H1 (cell line): Measurements from ENCODE around the gene CACNA1C. TPM values are rescaled to one million over a fixed set of nuclear protein-coding genes. Genes with fewer than 3 reads are reported as not detected.

Experiments used
- CTCF ChIA-PET: fragments of 300-600 bp; sonication (Branson Sonifier 250); formaldehyde crosslinking; loops from one replicate; lab custom pipeline; 2021; ENCODE audit not compliant: partially characterized antibody; lab: Charles Lee
- POLR2A ChIA-PET: fragments of 300-600 bp; sonication (Branson Sonifier 250); formaldehyde crosslinking; loops from one replicate; lab custom pipeline; 2021; ENCODE audit warnings: inconsistent platforms; ENCODE audit not compliant: partially characterized antibody; lab: Charles Lee
- DNase-seq, 2 experiments: peaks; one replicate each; pipeline versions ENCODE4 v3.0.0 to v3.0.0-alpha.2; 2010 to 2022; ENCODE audit warnings: low spot score in 2 of 2, low read depth in 1 of 2, mixed read lengths in 1 of 2
- FAIRE-seq: peaks from 2 replicates; lab custom pipeline; 2011; peaks lifted over from hg19 to GRCh38; lab: Jason Lieb, UNC
- H2AFZ ChIP-seq: 2 replicates; pipeline ENCODE4 v1.8.1; 2012; ENCODE audit warnings: low read length, inconsistent platforms
- H2AK5ac ChIP-seq: 2 replicates; pipeline ENCODE4 v1.6.1; 2013; ENCODE audit warnings: low read depth, low read length
- H2BK120ac ChIP-seq: replicated peaks from 2 replicates; pipeline ENCODE3; 2013; ENCODE audit warnings: low read depth, low read length, inconsistent platforms
- H2BK12ac ChIP-seq: 2 replicates; pipeline ENCODE4 v1.6.1; 2013; ENCODE audit warnings: low read depth, low read length
- H2BK15ac ChIP-seq: 2 replicates; pipeline ENCODE4 v1.6.1; 2013; ENCODE audit warnings: low read length
- H2BK20ac ChIP-seq: 2 replicates; pipeline ENCODE4 v1.6.1; 2013; ENCODE audit warnings: low read length
- H2BK5ac ChIP-seq: 2 replicates; pipeline ENCODE4 v1.6.1; 2013; ENCODE audit warnings: low read depth, low read length
- H3K14ac ChIP-seq: 2 replicates; pipeline ENCODE4 v1.6.1; 2013; ENCODE audit warnings: inconsistent platforms; ENCODE audit not compliant: insufficient read length
- H3K18ac ChIP-seq: 2 replicates; pipeline ENCODE4 v1.6.1; 2013; ENCODE audit warnings: low read length; ENCODE audit errors: extremely low read depth
- H3K23ac ChIP-seq: 2 replicates; pipeline ENCODE4 v1.6.1; 2013; ENCODE audit warnings: inconsistent platforms; ENCODE audit not compliant: insufficient read length
- H3K23me2 ChIP-seq: 2 replicates; pipeline ENCODE4 v1.6.1; 2013; ENCODE audit warnings: low read depth, low read length
- H3K27ac ChIP-seq: 2 replicates; pipeline ENCODE4 v1.6.1; 2011; ENCODE audit warnings: low read depth, low read length, inconsistent platforms
- H3K27me3 ChIP-seq, 4 experiments: replicated peaks in 1 of 4; 1 replicate in 1 of 4; 2 replicates in 3 of 4; pipeline versions ENCODE4 v1.6.1 to v1.8.1; 2011 to 2013; ENCODE audit warnings: low read length in 3 of 4, mild to moderate bottlenecking in 3 of 4, inconsistent platforms in 2 of 4, mixed read lengths in 2 of 4, moderate library complexity in 1 of 4; ENCODE audit not compliant: control insufficient read depth in 3 of 4, insufficient read depth in 3 of 4; ENCODE audit errors: extremely low read depth in 1 of 4
- H3K36me3 ChIP-seq, 4 experiments: 2 replicates each; pipeline versions ENCODE4 v1.6.1 to v1.8.1; 2011 to 2013; ENCODE audit warnings: mild to moderate bottlenecking in 4 of 4, low read length in 3 of 4, moderate library complexity in 2 of 4, control low read depth in 1 of 4, inconsistent platforms in 1 of 4; ENCODE audit not compliant: insufficient read depth in 4 of 4, control insufficient read depth in 2 of 4
- H3K4ac ChIP-seq: replicated peaks from 2 replicates; pipeline ENCODE3; 2013; ENCODE audit warnings: low read length, low read depth, mixed read lengths, inconsistent platforms; ENCODE audit not compliant: insufficient read length
- H3K4me1 ChIP-seq, 4 experiments: replicated peaks in 1 of 4; 1 replicate in 1 of 4; 2 replicates in 3 of 4; pipeline versions ENCODE4 v1.6.1 to v1.8.1; 2011 to 2013; ENCODE audit warnings: low read length in 3 of 4, inconsistent platforms in 2 of 4, mixed read lengths in 1 of 4; ENCODE audit not compliant: insufficient read depth in 4 of 4, control insufficient read depth in 3 of 4
- H3K4me2 ChIP-seq, 2 experiments: 2 replicates each; pipeline versions ENCODE4 v1.6.1 to v1.8.1; 2011 to 2013; ENCODE audit warnings: low read depth in 2 of 2, low read length in 2 of 2, control low read depth in 1 of 2, inconsistent platforms in 1 of 2, mild to moderate bottlenecking in 1 of 2; ENCODE audit not compliant: insufficient read depth in 1 of 2
- H3K4me3 ChIP-seq, 4 experiments: fragments of 200-600, 300-600 bp in 1 of 4; sonication (generic), shearing (Covaris generic), sonication (Bioruptor Twin) in 1 of 4; 2 replicates each; pipeline versions ENCODE4 v1.5.1 to v1.8.1; 2011 to 2016; ENCODE audit warnings: low read length in 4 of 4, low read depth in 3 of 4, control low read depth in 2 of 4, inconsistent platforms in 2 of 4, mild to moderate bottlenecking in 2 of 4, mixed read lengths in 1 of 4, moderate library complexity in 1 of 4; ENCODE audit not compliant: insufficient read depth in 2 of 4; ENCODE audit errors: extremely low read depth in 1 of 4
- H3K56ac ChIP-seq: replicated peaks from 2 replicates; pipeline ENCODE3; 2013; ENCODE audit warnings: low read depth, mild to moderate bottlenecking, mixed read lengths, low read length, inconsistent platforms; ENCODE audit not compliant: insufficient read length
- H3K79me1 ChIP-seq: 2 replicates; pipeline ENCODE4 v1.6.1; 2013; ENCODE audit warnings: low read depth, low read length, control low read depth
- H3K79me2 ChIP-seq, 2 experiments: 2 replicates each; pipeline versions ENCODE4 v1.6.1 to v1.8.1; 2012 to 2013; ENCODE audit warnings: low read length in 2 of 2, mild to moderate bottlenecking in 2 of 2, inconsistent platforms in 1 of 2; ENCODE audit not compliant: insufficient read depth in 2 of 2, control insufficient read depth in 1 of 2
- H3K9ac ChIP-seq, 4 experiments: replicated peaks in 1 of 4; 1 replicate in 1 of 4; 2 replicates in 3 of 4; pipeline versions ENCODE4 v1.6.1 to v1.8.1; 2011 to 2013; ENCODE audit warnings: low read depth in 3 of 4, low read length in 3 of 4, control low read depth in 2 of 4, mild to moderate bottlenecking in 2 of 4, moderate library complexity in 2 of 4, inconsistent platforms in 1 of 4; ENCODE audit errors: extremely low read depth in 1 of 4
- H3K9me3 ChIP-seq, 2 experiments: 2 replicates each; pipeline versions ENCODE4 v1.6.1 to v1.8.1; 2012 to 2013; ENCODE audit warnings: mild to moderate bottlenecking in 2 of 2, moderate library complexity in 2 of 2, control low read depth in 1 of 2, inconsistent platforms in 1 of 2, low read depth in 1 of 2, low read length in 1 of 2, mixed read lengths in 1 of 2; ENCODE audit not compliant: insufficient read depth in 2 of 2
- H4K20me1 ChIP-seq, 2 experiments: replicated peaks in 1 of 2; 2 replicates each; pipeline versions ENCODE3 to v1.8.1; 2011 to 2013; ENCODE audit warnings: inconsistent platforms in 2 of 2, low read length in 2 of 2, mild to moderate bottlenecking in 1 of 2; ENCODE audit not compliant: insufficient read depth in 2 of 2, control insufficient read depth in 1 of 2
- H4K5ac ChIP-seq: 2 replicates; pipeline ENCODE4 v1.6.1; 2013; ENCODE audit warnings: low read length, low read depth, mixed read lengths, inconsistent platforms; ENCODE audit not compliant: insufficient read length
- H4K8ac ChIP-seq: 2 replicates; pipeline ENCODE4 v1.8.0; 2013; ENCODE audit warnings: mild to moderate bottlenecking, moderate library complexity, low read length, inconsistent platforms; ENCODE audit not compliant: insufficient read depth; ENCODE audit errors: extremely low read depth
- H4K91ac ChIP-seq: replicated peaks from 2 replicates; pipeline ENCODE3; 2013; ENCODE audit warnings: low read length, mixed read lengths, inconsistent platforms; ENCODE audit not compliant: insufficient read length
- CREB1 ChIP-seq: IDR thresholded peaks from 2 replicates; pipeline ENCODE4 v1.6.1; 2012; ENCODE audit warnings: inconsistent platforms
- HDAC2 ChIP-seq, 2 experiments: fragments of 300-600 bp in 1 of 2; sonication (generic) in 1 of 2; IDR thresholded peaks; 2 replicates each; pipeline ENCODE4 v1.6.1; 2011 to 2012; ENCODE audit warnings: low read depth in 2 of 2, low read length in 2 of 2, mild to moderate bottlenecking in 2 of 2, moderate library complexity in 2 of 2, borderline replicate concordance in 1 of 2, inconsistent platforms in 1 of 2
- KDM5A ChIP-seq: fragments of 200-600 bp; IDR thresholded peaks from 2 replicates; pipeline ENCODE4 v1.7.1; 2012; ENCODE audit warnings: mild to moderate bottlenecking, low read length, inconsistent platforms, mixed read lengths
- POU5F1 ChIP-seq: IDR thresholded peaks from 2 replicates; pipeline ENCODE4 v1.6.1; 2011; ENCODE audit warnings: low read depth, mild to moderate bottlenecking, low read length, moderate library complexity
- RNF2 ChIP-seq: fragments of 200-900, 300-1000 bp; sonication (generic); IDR thresholded peaks from 2 replicates; pipeline ENCODE4 v1.7.1; 2016; ENCODE audit warnings: borderline replicate concordance, low read depth, mild to moderate bottlenecking, antibody characterized with exemption, low read length; ENCODE audit not compliant: poor library complexity, severe bottlenecking; ENCODE audit errors: missing control alignments
- SP1 ChIP-seq: IDR thresholded peaks from 2 replicates; pipeline ENCODE4 v1.6.1; 2011; ENCODE audit warnings: low read depth, low read length
- WGBS, 2 experiments: shearing (Covaris generic) in 1 of 2; methylation state at CpG; one replicate each; pipeline versions ENCODE4 v1.1.6 to v1.1.7; 2013 to 2015; ENCODE audit warnings: low lambda C conversion rate in 2 of 2, mixed read lengths in 2 of 2, inconsistent platforms in 1 of 2, low coverage in 1 of 2, missing lambda C conversion rate in 1 of 2; ENCODE audit not compliant: insufficient replicate concordance in 2 of 2, insufficient coverage in 1 of 2, insufficient read length in 1 of 2; ENCODE audit errors: extremely low coverage in 1 of 2, missing lambda C conversion rate in 1 of 2; 5-methylcytosine and 5-hydroxymethylcytosine counted together
- polyA plus RNA-seq, 7 experiments: library from polyadenylated mRNA; depleted of rRNA in 3 of 7; stranded (reverse) in 5 of 7; unstranded in 2 of 7; fragments of >200 nt in 5 of 7; fragments of 200-250 nt in 2 of 7; gene quantifications; 1 replicate in 5 of 7; 2 replicates in 1 of 7; 4 replicates in 1 of 7; pipeline versions ENCODE4 v1.2.1 to v1.2.3, GENCODE V29; 2011 to 2013; ENCODE audit warnings: missing spikeins in 2 of 7, mixed read lengths in 2 of 7
- total RNA-seq: library from RNA; stranded (reverse); fragmentation: NEBNext Ultra II Directional; extraction: Animal tissue kit (Norgen Biotek cat#: 25700); gene quantifications from 2 replicates; pipeline ENCODE4 v1.2.1, GENCODE V29; 2021

Gene CACNA1C
- total and polyA plus RNA-seq, 2 of the 8 experiments (the other 6 are each of a cell fraction or from before 2014, with no cell fraction given), result 1.3 TPM

- H4K20me1 ChIP-seq, result peaks cover 0 to 2% of the 10 kb centered on the region in 2 experiments
- no peak overlapping the region for H2BK12ac ChIP-seq
- no peak overlapping the region for H3K56ac ChIP-seq
- H3K36me3 ChIP-seq, result no peaks in the 10 kb centered on the region
- H2AFZ ChIP-seq, result no peak overlapping the region
- H3K23me2 ChIP-seq, result 0 out of 2 replicates have a peak, but pooled peaks cover 4% of the 10 kb centered on the region
- no peak overlapping the region for H2BK5ac ChIP-seq
- H2BK20ac ChIP-seq, result no peak overlapping the region
- H4K5ac ChIP-seq, result no peak overlapping the region
- H2AK5ac ChIP-seq, result no peak overlapping the region
- DNase-seq, result no peak
- H2BK120ac ChIP-seq, result no peak overlapping the region
- no peaks in the 10 kb centered on the region for H3K9me3 ChIP-seq
- no peak overlapping the region for H3K9ac ChIP-seq
- no peak overlapping the region for H3K4me2 ChIP-seq
- H3K27me3 ChIP-seq, result peaks cover 0 to 3% (median 0%) of the 10 kb centered on the region in 4 experiments; a peak in 1 of 7 replicates
- ChIA-PET POLR2A (interaction anchor here (1.0 kb wide), 1 partner anchor 8 kb away, joined by 4 read pairs; no protein-coding TSS in a partner anchor), CTCF (interaction anchor here (0.5 to 1.5 kb wide), 6 partner anchors 16 to 46 kb away, joined by 3 to 5 read pairs (median 3); no protein-coding TSS in a partner anchor)
- no peak overlapping the region for H3K18ac ChIP-seq
- H3K79me1 ChIP-seq, result no peaks in the 10 kb centered on the region
- WGBS, 2 experiments, result 90% methylated on average over 17 of the region's 17 CpGs; no CpG with 5 or more reads in 1 of the 2 experiments
- H3K4me3 ChIP-seq, result no peak overlapping the region
- FAIRE-seq, result no peak
- no peak overlapping the region for H4K8ac ChIP-seq
- no peak overlapping the region for H4K91ac ChIP-seq
- H3K4me1 ChIP-seq, result peaks cover 0 to 5% (median 0%) of the 10 kb centered on the region in 4 experiments; a peak in 3 of 7 replicates
- no peak overlapping the region for H2BK15ac ChIP-seq
- no peak overlapping the region for H3K14ac ChIP-seq
- H3K27ac ChIP-seq, result no peak overlapping the region
- no peak overlapping the region for H3K23ac ChIP-seq
- H3K79me2 ChIP-seq, result no peaks in the 10 kb centered on the region
- H3K4ac ChIP-seq, result no peak overlapping the region
- TF ChIP-seq HDAC2 (IDR thresholded peaks at IDR 0.05; ENCODE audit: borderline replicate concordance in 1 of 2, low read depth in 2 of 2, low read length in 2 of 2) (no peak), KDM5A (no peak), POU5F1 (no peak), RNF2 (no peak), CREB1 (no peak), SP1 (no peak)
Observed at GRCh38 chr12:2606186-2606910, 553.6 kb downstream of the CACNA1C start.
